HL-60 (cell line): ENCODE measurements around the gene CLPTM1L.

Experiments
- DNase-seq, 2 experiments: peaks; one replicate each; pipeline ENCODE4 v3.0.0-alpha.2; 2010 to 2020; ENCODE audit warnings: low read depth in 1 of 2, low spot score in 1 of 2
- H3K27ac ChIP-seq: fragments of 250-450 bp; sonication (Bioruptor Pico); replicated peaks from 2 replicates; pipeline ENCODE4 v1.5.1; 2020; ENCODE audit warnings: mild to moderate bottlenecking, moderate library complexity
- H3K27me3 ChIP-seq: fragments of 250-450 bp; sonication (Bioruptor Pico); 2 replicates; pipeline ENCODE4 v1.5.1; 2021; ENCODE audit warnings: mild to moderate bottlenecking, moderate library complexity; ENCODE audit not compliant: insufficient read depth, poor library complexity, severe bottlenecking
- H3K4me3 ChIP-seq: replicated peaks from 2 replicates; pipeline ENCODE4 v1.5.1; 2011; ENCODE audit warnings: mild to moderate bottlenecking, control low read depth, low read length; ENCODE audit not compliant: insufficient read depth
- CTCF ChIP-seq: IDR thresholded peaks from one replicate; pipeline ENCODE4 v1.5.1; 2011; ENCODE audit warnings: low read length, control low read depth, inconsistent platforms; ENCODE audit not compliant: insufficient read depth
- GABPA ChIP-seq: IDR thresholded peaks from 2 replicates; pipeline ENCODE4 v1.6.1; 2012; ENCODE audit warnings: low read depth
- POLR2AphosphoS5 ChIP-seq: IDR thresholded peaks from 2 replicates; pipeline ENCODE4 v1.6.1; 2012; ENCODE audit warnings: low read depth
- REST ChIP-seq: IDR thresholded peaks from 2 replicates; pipeline ENCODE4 v1.6.1; 2012; ENCODE audit warnings: low read depth; ENCODE audit not compliant: insufficient replicate concordance
- SPI1 ChIP-seq: IDR thresholded peaks from 2 replicates; pipeline ENCODE4 v1.6.1; 2012; ENCODE audit warnings: low read depth, mild to moderate bottlenecking, borderline replicate concordance
- microRNA-seq: library from miRNA; unstranded; fragments of <30 nt; microRNA quantifications from one replicate; pipeline ENCODE4, GENCODE V29; 2018

The CLPTM1L gene

GRCh38 chr5:1268056-1268455 is 76.8 kb downstream of the CLPTM1L start:
- TF ChIP-seq SPI1 (no peak), REST (no peak), GABPA (no peak), CTCF (no peak), POLR2AphosphoS5 (no peak)
- Histone ChIP-seq H3K4me3 (no peak overlapping the region), H3K27me3 (no peaks in the 10 kb centered on the region), H3K27ac (no peak overlapping the region)
- DNase-seq, result no peak

Small RNA genes within 50 kb of the gene (microRNA-seq; reads per million reads assigned to microRNA genes)
- gene MIR4457, result 0.90 reads per million
